ENCODE results near the gene RALGAPA1.

DNA sequence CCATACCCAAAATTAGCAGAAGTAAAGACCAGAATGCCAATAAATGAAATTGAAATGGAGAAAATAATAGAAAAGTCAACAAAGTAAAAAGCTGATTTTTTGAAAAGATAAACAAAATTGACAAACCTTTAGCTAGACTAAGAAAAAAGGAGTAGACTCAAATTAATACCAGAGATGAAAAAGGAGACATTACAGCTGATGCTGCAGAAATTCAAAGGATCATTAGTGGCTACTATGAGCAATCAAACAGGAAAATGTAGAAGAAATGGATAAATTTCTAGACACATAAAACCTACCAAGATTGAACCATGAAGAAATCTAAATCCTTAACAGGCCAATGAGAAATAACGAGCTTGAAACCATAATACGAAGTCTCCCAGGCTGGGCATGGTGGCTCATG lies 309.9 kb downstream of the RALGAPA1 start:
- TF ChIP-seq, protein P1, sequence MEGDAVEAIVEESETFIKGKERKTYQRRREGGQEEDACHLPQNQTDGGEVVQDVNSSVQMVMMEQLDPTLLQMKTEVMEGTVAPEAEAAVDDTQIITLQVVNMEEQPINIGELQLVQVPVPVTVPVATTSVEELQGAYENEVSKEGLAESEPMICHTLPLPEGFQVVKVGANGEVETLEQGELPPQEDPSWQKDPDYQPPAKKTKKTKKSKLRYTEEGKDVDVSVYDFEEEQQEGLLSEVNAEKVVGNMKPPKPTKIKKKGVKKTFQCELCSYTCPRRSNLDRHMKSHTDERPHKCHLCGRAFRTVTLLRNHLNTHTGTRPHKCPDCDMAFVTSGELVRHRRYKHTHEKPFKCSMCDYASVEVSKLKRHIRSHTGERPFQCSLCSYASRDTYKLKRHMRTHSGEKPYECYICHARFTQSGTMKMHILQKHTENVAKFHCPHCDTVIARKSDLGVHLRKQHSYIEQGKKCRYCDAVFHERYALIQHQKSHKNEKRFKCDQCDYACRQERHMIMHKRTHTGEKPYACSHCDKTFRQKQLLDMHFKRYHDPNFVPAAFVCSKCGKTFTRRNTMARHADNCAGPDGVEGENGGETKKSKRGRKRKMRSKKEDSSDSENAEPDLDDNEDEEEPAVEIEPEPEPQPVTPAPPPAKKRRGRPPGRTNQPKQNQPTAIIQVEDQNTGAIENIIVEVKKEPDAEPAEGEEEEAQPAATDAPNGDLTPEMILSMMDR (IDR thresholded peaks at IDR 0.05): no peak
- no peak for TF ChIP-seq POLR2A (IDR thresholded peaks at IDR 0.05)
